Mesenchymal stem cell (in vitro differentiated cells and primary cell): ENCODE results near the gene CIAO2B.
"Not testable (repeated sequence)": the region's sequence is repeated elsewhere in the genome, so short reads cannot be mapped to it uniquely, and the experiment has no call there.

ENCODE experiments used
- DNase-seq: peaks from one replicate; pipeline ENCODE4 v3.0.0-alpha.2; 2013
- H2AFZ ChIP-seq: one replicate; pipeline ENCODE4 v1.6.1; 2013; ENCODE audit warnings: low read depth, mild to moderate bottlenecking, control low read depth, inconsistent platforms, low read length, moderate library complexity
- H2AK5ac ChIP-seq: 2 replicates; pipeline ENCODE4 v1.6.1; 2013; ENCODE audit warnings: low read length, moderate library complexity, mild to moderate bottlenecking, inconsistent platforms; ENCODE audit not compliant: severe bottlenecking
- H2BK120ac ChIP-seq: one replicate; pipeline ENCODE4 v1.6.1; 2013; ENCODE audit warnings: low read depth, mild to moderate bottlenecking, inconsistent platforms, low read length, moderate library complexity
- H2BK12ac ChIP-seq, 2 experiments: one replicate each; pipeline ENCODE4 v1.6.1; 2013; ENCODE audit warnings: inconsistent platforms in 2 of 2, low read length in 2 of 2, mild to moderate bottlenecking in 2 of 2, moderate library complexity in 2 of 2, control low read depth in 1 of 2
- H2BK15ac ChIP-seq: one replicate; pipeline ENCODE4 v1.6.1; 2013; ENCODE audit warnings: mild to moderate bottlenecking, low read depth, inconsistent platforms; ENCODE audit not compliant: poor library complexity, severe bottlenecking
- H2BK5ac ChIP-seq: 2 replicates; pipeline ENCODE4 v1.6.1; 2013; ENCODE audit warnings: low read depth, mild to moderate bottlenecking, low read length, control low read depth, inconsistent platforms; ENCODE audit not compliant: poor library complexity, severe bottlenecking
- H3K14ac ChIP-seq, 2 experiments: one replicate each; pipeline ENCODE4 v1.6.1; 2013; ENCODE audit warnings: inconsistent platforms in 2 of 2, low read length in 2 of 2, control low read depth in 1 of 2, mild to moderate bottlenecking in 1 of 2, moderate library complexity in 1 of 2
- H3K18ac ChIP-seq, 2 experiments: one replicate each; pipeline ENCODE4 v1.6.1; 2013; ENCODE audit warnings: inconsistent platforms in 2 of 2, low read length in 2 of 2, control low read depth in 1 of 2, low read depth in 1 of 2, mild to moderate bottlenecking in 1 of 2
- H3K23ac ChIP-seq, 2 experiments: one replicate each; pipeline ENCODE4 v1.6.1; 2013; ENCODE audit warnings: inconsistent platforms in 2 of 2, low read length in 2 of 2, mild to moderate bottlenecking in 2 of 2, moderate library complexity in 2 of 2, control low read depth in 1 of 2
- H3K27ac ChIP-seq: 2 replicates; pipeline ENCODE4 v1.5.1; 2013; ENCODE audit warnings: mild to moderate bottlenecking, moderate library complexity, low read length, control low read depth, inconsistent platforms; ENCODE audit not compliant: poor library complexity, severe bottlenecking
- H3K27me3 ChIP-seq, 2 experiments: 2 replicates each; pipeline versions ENCODE4 v1.6.1 to v1.7.0; 2013; ENCODE audit warnings: low read length in 2 of 2, mild to moderate bottlenecking in 2 of 2, moderate library complexity in 2 of 2, control low read depth in 1 of 2, inconsistent platforms in 1 of 2; ENCODE audit not compliant: control insufficient read depth in 1 of 2, insufficient read depth in 1 of 2
- H3K36me3 ChIP-seq, 2 experiments: 2 replicates each; pipeline versions ENCODE4 v1.6.1 to v1.7.0; 2013; ENCODE audit warnings: low read length in 2 of 2, control low read depth in 1 of 2, inconsistent platforms in 1 of 2, low read depth in 1 of 2, mild to moderate bottlenecking in 1 of 2; ENCODE audit not compliant: insufficient read depth in 2 of 2, control insufficient read depth in 1 of 2
- H3K4ac ChIP-seq, 2 experiments: one replicate each; pipeline ENCODE4 v1.6.1; 2013; ENCODE audit warnings: inconsistent platforms in 2 of 2, low read length in 2 of 2, mild to moderate bottlenecking in 2 of 2, moderate library complexity in 2 of 2, control low read depth in 1 of 2, low read depth in 1 of 2
- H3K4me1 ChIP-seq: 2 replicates; pipeline ENCODE4 v1.6.1; 2013; ENCODE audit warnings: low read depth, low read length, control low read depth; ENCODE audit not compliant: control insufficient read depth, insufficient read depth
- H3K4me2 ChIP-seq: 2 replicates; pipeline ENCODE4 v1.6.1; 2013; ENCODE audit warnings: low read length, mild to moderate bottlenecking, inconsistent platforms; ENCODE audit not compliant: poor library complexity, severe bottlenecking
- H3K4me3 ChIP-seq, 2 experiments: 2 replicates each; pipeline versions ENCODE4 v1.5.1 to v1.7.0; 2013; ENCODE audit warnings: low read length in 2 of 2, mild to moderate bottlenecking in 2 of 2, control low read depth in 1 of 2, low read depth in 1 of 2; ENCODE audit not compliant: insufficient read depth in 1 of 2
- H3K79me1 ChIP-seq: replicated peaks from 2 replicates; pipeline ENCODE4 v1.6.1; 2013; ENCODE audit warnings: mild to moderate bottlenecking, control low read depth, low read length, inconsistent platforms; ENCODE audit not compliant: poor library complexity, severe bottlenecking
- H3K9ac ChIP-seq: 2 replicates; pipeline ENCODE4 v1.7.0; 2013; ENCODE audit warnings: mild to moderate bottlenecking, low read length, moderate library complexity
- H3K9me3 ChIP-seq: 2 replicates; pipeline ENCODE4 v1.7.0; 2013; ENCODE audit warnings: mild to moderate bottlenecking, low read length; ENCODE audit not compliant: control insufficient read depth
- H4K8ac ChIP-seq: one replicate; pipeline ENCODE4 v1.6.1; 2013; ENCODE audit warnings: inconsistent platforms, mild to moderate bottlenecking, low read length, moderate library complexity
- H4K91ac ChIP-seq: one replicate; pipeline ENCODE4 v1.6.1; 2013; ENCODE audit warnings: mild to moderate bottlenecking, low read length, inconsistent platforms
- WGBS: methylation state at CpG from one replicate; pipeline ENCODE4 v1.1.7; 2013; ENCODE audit warnings: mixed read lengths; 5-methylcytosine and 5-hydroxymethylcytosine counted together

Gene CIAO2B

DNA sequence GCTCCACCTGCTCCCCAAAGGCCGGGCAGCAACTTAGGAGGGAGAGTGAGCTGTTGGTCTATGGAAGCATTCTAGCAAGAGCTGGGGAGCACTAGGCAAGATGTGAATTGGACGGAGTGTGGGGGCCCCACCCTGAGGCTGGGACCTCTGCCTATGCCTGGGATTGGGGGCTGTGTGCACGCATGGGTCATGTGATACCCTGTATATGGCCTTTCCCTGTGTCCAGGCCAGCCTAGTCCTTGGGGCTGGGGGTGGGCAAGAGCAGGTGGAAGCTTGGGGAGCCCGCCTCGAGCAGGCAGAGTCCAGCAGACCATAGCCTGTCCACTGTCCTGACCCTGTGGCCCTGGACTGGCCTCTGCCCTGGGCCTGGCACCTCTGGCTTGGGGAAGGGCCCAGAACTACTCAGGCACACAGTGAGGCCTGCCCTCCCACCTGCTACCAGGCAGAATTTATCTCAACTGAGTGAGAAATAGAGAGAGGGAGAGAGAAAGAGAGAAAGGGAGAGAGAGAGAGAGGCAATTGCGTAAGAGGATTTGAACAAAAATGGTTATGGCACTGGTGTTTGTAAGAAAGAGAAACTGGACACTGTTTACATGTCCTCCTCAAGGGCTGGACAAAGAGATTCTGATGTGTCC is 34.8 kb downstream of the CIAO2B start:
- Histone ChIP-seq H3K27ac (peak overlapping the region; percentile 1), H2BK120ac (peak overlapping the region; percentile 7), H2AK5ac (peak overlapping the region; percentile 5), H4K8ac (peak overlapping the region; percentile 92), H3K36me3 (no peaks in the 10 kb centered on the region), H3K14ac (peak overlapping the region in 1 of 2 experiments; percentile 86), H4K91ac (peak overlapping the region; percentile 76), H3K4ac (peak overlapping the region; percentile 16 to 71), H2BK15ac (peak overlapping the region; percentile 96), H3K4me3 (no peak overlapping the region), H2AFZ (no peak overlapping the region), H2BK12ac (peak overlapping the region; percentile 15 to 80), H3K9ac (peak overlapping the region; percentile 44), H3K23ac (peak overlapping the region in 1 of 2 experiments; percentile 6), H3K9me3 (no peaks in the 10 kb centered on the region), H2BK5ac (no peak overlapping the region), H3K79me1 (no peaks in the 10 kb centered on the region), H3K27me3 (peaks cover 0 to 3% of the 10 kb centered on the region in 2 experiments), H3K18ac (peak overlapping the region; percentile 29 to 98), H3K4me1 (peaks cover 28% of the 10 kb centered on the region), H3K4me2 (no peak overlapping the region)
- DNase-seq, result peak; percentile 88
- WGBS, result 83% methylated on average over 6 of the region's 6 CpGs

DNA sequence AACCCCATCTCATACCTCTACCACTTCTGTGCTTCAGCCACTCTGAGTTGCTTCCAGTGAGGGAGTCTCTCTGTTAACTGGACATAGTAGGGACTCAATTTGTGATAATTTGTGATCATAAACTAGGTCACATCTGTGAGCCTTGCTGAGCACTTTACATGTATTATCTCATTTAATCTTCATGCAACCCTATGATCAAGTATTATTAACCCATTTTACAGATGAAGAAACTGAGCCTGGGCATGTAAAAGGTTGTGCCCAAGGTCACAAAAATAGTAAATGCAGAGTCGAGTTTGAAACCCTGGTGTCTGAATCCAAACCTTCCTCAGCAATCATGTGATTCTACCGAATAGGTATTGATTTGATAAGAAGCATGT is 35.3 kb downstream of the CIAO2B start:
- no peak for DNase-seq
- Histone ChIP-seq H3K4me1 (peaks cover 28% of the 10 kb centered on the region), H3K9me3 (no peaks in the 10 kb centered on the region), H2BK120ac (peak overlapping the region; percentile 7), H3K9ac (no peak overlapping the region), H2AFZ (no peak overlapping the region), H3K18ac (peak overlapping the region; percentile 29 to 98), H3K27ac (no peak overlapping the region), H2BK15ac (peak overlapping the region; percentile 96), H2BK12ac (peak overlapping the region; percentile 60 to 80), H3K79me1 (no peaks in the 10 kb centered on the region), H4K8ac (no peak overlapping the region), H3K4ac (peak overlapping the region; percentile 16 to 71), H4K91ac (peak overlapping the region; percentile 76), H3K27me3 (peaks cover 0 to 3% of the 10 kb centered on the region in 2 experiments), H3K4me3 (no peak overlapping the region), H3K36me3 (peaks cover 2 to 4% of the 10 kb centered on the region in 2 experiments), H3K14ac (no peak overlapping the region), H2AK5ac (peak overlapping the region; percentile 43), H3K23ac (peak overlapping the region in 1 of 2 experiments; percentile 6), H3K4me2 (no peak overlapping the region), H2BK5ac (no peak overlapping the region)
- WGBS, result 95% methylated on average over 2 of the region's 2 CpGs

DNA sequence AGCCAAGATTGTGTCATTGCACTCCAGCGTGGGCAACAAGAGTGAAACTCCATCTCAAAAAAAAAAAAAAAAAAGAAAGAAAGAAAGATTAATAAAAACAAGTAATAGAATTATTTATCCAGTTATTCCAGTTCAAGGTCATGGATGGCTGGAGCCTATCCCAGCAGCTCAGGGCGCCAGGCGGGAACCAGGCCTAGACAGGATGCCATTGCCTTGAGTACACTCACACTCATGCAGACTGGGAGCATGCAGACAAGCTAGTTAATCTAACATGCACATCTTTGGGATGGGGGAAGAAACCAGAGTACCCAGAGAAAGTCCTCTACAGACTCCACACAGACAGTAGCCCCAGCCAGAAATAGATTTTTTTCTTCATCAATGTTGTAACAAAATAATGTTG is 36.0 kb downstream of the CIAO2B start:
- Histone ChIP-seq H2BK120ac (no peak overlapping the region), H2BK15ac (no peak overlapping the region), H2AK5ac (no peak overlapping the region), H3K23ac (no peak overlapping the region), H3K9ac (no peak overlapping the region), H3K79me1 (no peaks in the 10 kb centered on the region), H4K8ac (no peak overlapping the region), H3K4me3 (no peak overlapping the region), H3K27ac (no peak overlapping the region), H3K14ac (no peak overlapping the region), H3K4me2 (no peak overlapping the region), H2BK12ac (no peak overlapping the region), H3K4ac (no peak overlapping the region), H4K91ac (no peak overlapping the region), H3K9me3 (no peaks in the 10 kb centered on the region), H2AFZ (no peak overlapping the region), H3K36me3 (peaks cover 3 to 4% of the 10 kb centered on the region in 2 experiments), H2BK5ac (no peak overlapping the region), H3K18ac (no peak overlapping the region), H3K27me3 (peaks cover 0 to 2% of the 10 kb centered on the region in 2 experiments), H3K4me1 (peaks cover 28% of the 10 kb centered on the region)
- peak; percentile 62 for DNase-seq
- 95% methylated on average over 2 of the region's 3 CpGs for WGBS

DNA sequence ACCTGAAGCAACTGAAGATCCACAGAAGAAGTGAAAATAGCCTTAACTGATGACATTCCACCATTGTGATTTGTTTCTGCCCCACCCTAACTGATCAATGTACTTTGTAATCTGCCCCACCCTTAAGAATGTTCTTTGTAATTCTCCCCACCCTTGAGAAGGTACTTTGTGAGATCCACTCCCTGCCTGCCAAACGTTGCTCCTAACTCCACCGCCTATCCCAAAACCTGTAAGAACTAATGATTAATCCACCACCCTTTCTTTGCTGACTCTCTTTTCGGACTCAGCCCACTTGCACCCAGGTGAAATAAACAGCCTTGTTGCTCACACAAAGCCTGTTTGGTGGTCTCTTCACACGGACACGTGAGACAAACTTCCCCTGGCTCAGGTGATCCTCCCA is 37.5 kb downstream of the CIAO2B start:
- H3K9ac ChIP-seq, DNase-seq, H2BK120ac ChIP-seq, H3K36me3 ChIP-seq, H2BK12ac ChIP-seq, H3K4me3 ChIP-seq, H3K79me1 ChIP-seq, H3K14ac ChIP-seq, H3K27me3 ChIP-seq, H2AK5ac ChIP-seq, H4K8ac ChIP-seq, H3K9me3 ChIP-seq, H4K91ac ChIP-seq, H3K4ac ChIP-seq, H2BK5ac ChIP-seq, H3K4me2 ChIP-seq, H3K18ac ChIP-seq, H2AFZ ChIP-seq, H3K27ac ChIP-seq, H2BK15ac ChIP-seq, H3K23ac ChIP-seq: not testable (repeated sequence)
- peaks cover 30% of the 10 kb centered on the region for H3K4me1 ChIP-seq
- WGBS, result 73% methylated on average over 5 of the region's 5 CpGs
